ENCODE results near the gene MLST8. TPM values are rescaled to one million over a fixed set of nuclear protein-coding genes. Genes with fewer than 3 reads are reported as not detected.

Gene MLST8
- total and polyA plus RNA-seq, 2 of the 8 experiments (the other 6 are each of a cell fraction or from before 2014, with no cell fraction given), result 67.6 to 321 TPM

GRCh38 chr16:2236337-2237101 is 31.3 kb downstream of the MLST8 start, which contains the start of gene DNASE1L2 (continued):
- TF ChIP-seq TBP (IDR thresholded peaks at IDR 0.05; ENCODE audit: low read depth, low read length) (0 out of 2 replicates have a peak, but pooled peaks have one; percentile 40), RBBP5 (IDR thresholded peaks at IDR 0.05; ENCODE audit: borderline replicate concordance, low read depth, low read length) (0 out of 2 replicates have a peak, but pooled peaks have one; percentile 21)

Data from H1 (cell line).